ENCODE measurements around the gene NFIA.
A peak's percentile ranks its signal among the peaks of the same experiment; 100 is the strongest.

The NFIA gene

DNA sequence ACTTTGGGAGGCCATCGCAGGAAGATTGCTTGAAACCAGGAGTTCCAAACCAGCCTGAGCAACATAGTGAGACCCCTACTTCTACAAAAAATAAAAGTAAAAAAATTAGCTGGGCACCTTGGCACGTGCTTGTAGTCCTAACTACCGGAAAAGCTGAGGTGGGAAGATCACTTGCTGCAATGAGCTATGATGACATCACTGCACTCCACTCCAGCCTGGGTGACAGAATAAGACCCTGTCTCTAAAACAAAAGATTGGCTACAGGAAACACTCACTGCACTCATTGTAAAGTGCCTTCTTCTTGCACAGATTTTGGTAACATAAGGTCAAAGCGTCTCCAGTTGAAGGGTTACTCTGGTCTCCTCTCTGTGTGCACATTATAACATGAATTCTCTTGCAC lies 336.8 kb downstream of the NFIA start:
- DNase-seq, result no peak

DNA sequence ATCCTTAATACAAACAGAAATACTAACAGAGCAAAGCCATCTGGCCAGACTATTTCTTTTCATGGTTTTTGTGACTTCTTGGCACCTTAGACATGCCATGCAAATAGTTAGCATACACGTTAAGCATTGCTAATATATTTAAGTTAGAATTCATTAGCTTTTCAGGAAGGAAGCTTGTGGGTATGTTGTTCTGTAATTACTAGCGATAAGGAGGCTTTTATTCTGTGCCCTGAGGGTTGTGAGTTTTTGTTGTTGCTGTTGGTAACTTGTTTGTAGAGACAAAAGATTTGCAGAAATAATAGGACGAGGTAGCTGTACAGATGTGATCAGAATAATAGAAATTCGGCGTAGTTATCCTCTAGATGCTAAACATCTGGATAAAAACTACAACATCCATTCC lies 337.3 kb downstream of the NFIA start:
- DNase-seq, result no peak

DNA sequence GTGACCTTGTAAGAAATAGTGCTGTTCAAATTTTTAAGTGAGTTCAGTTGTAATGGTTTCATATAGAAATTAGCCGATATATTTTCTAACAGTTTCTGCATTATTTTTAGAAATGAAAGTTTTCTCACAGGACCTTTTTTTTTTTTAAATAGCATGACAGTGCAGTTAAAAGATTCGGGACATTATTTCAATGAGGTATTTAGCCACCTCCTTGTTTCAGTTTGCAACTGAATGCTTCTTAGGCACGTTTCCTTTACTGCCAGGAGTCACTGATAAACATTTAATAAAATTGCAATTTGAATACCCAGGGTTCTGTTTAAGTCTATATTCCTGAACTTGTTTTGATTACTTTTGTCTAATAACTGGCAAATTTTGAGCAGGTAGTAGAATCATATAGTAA lies 337.9 kb downstream of the NFIA start:
- DNase-seq, result no peak

DNA sequence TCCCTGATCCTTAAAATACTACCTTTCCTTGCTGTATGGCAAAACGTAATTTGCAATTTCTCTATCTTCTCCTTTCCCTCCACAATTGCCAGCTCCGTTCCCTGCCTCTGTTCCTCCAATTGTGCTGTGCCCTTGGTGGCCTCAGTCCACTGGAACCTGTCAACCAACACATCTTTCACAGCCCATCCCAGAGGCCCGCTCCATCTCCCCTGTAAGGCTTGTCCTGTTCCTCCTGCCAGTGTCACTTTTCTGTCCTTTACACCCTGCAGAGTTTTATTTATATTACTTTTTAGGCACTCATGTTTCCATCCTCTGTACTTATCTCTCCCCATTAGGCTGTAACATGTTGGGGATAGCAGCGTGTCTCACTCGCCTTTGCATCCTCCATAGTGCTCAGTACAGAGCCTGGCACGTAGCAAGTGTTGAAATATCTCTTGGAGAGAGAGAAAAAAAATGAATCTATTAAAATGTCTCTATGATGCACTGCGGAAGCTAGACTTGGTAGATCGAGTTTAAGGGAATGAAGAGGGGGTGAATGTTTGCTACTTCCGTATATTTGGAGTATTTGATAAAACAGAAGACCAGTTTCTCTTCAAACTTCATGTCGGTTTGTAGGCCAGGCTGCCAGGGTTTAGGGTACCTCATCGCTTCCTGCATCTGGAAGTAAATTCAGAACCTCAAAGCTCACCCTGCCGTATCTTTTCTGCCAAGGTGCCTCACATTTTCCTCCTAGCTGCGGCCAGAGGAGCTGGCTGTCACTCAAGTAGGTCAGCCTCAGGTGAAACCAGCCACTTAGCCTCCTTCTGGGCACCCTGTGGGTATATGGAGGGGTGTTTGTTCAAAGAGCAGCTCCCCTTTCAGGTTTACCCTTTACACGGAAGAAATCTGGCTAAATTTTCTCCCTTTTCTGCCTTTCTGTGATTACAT lies 338.8 kb downstream of the NFIA start:
- DNase-seq, result no peak

DNA sequence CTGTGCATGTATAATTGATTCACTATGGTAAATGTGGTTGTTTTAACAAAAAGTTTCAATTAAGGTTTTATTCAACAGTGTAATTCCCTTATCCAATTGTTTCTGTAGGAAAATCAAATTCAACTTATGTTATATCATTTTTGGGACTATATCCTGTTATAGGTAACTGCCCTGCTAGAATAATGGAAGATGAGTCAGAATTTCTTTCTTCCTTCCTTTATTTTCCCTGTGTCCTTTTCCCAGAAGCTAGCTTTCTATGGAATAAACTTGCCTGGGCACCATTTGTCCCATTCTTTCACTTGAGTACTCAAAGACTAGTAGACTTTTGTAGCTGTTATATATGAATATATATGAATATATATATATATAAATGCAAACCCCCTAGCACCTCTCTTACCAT lies 341.3 kb downstream of the NFIA start:
- DNase-seq, result no peak

DNA sequence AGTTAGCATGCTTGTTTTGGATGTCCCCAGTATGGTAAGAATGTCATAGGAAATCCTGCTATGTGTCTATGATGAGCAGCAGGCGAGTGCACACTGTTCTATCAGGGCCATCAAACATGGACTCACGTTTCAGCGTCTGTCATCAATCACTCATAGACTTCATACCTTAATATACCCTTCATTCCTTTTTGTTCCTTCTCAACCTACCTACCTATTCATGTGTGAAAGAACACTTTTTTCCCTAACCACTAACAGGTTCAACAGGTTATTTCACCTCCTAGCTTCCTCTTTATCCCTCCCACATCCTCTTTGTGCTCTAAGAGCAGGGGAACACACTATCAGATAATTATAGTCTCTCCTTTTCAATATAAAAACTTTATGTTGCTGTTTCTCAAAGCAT lies 342.0 kb downstream of the NFIA start:
- DNase-seq, result no peak

DNA sequence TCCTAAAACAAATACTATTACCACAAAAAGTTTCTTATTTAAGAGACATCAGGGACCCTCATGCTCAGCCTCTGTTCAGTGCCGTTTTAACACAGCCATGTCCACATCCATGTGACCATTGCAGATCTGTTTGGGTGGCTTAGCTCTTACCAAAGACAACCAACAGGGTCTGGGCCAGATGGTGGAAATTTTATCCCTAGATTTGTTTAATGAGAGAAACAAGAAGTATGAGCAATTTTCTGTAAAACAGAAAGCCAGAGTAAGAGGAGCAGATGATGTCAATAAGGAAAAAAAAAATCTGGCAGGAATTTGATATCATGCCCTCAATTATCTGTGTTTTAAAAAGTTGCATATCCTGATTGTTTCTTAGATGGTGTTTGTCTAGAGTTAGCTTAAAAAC lies 342.7 kb downstream of the NFIA start:
- DNase-seq, result peak; percentile 20

DNA sequence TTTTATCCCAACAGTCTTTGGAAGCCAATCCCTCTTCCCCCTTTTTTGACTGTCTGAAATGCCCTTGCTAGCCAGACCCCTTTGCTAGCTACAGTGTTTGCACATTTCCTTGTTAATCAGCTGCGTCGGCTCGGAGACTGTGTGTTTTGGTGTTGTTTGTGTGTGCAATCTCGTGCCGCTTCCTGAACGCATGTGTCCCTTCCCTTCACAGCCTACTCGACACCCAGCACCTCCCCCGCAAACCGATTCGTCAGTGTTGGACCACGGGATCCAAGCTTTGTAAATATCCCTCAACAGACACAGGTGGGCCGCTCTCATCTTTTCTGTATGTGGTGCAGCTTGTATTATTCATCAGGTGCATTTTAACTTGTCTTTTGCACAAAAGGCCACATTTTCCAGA lies 343.9 kb downstream of the NFIA start:
- DNase-seq, result no peak

DNA sequence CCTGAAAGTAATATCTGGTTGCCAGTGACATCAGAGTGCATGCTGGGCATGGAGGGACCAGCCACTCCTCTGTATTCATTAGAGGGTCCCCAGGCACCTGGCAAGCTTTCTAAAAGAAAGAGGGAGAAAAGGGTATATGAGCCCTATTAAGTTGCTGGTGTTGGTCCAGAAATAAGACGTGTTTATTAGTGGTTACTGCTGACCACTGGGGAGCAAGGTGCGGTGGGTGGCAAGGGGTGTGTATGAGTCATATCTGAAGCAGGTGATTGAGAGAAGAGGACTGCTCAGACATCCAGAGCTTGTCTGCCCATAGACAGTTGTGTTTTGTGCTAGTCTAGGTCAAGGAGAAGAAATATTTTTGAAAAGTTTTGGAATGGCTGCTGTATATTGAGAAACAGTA lies 344.5 kb downstream of the NFIA start:
- no peak for DNase-seq

DNA sequence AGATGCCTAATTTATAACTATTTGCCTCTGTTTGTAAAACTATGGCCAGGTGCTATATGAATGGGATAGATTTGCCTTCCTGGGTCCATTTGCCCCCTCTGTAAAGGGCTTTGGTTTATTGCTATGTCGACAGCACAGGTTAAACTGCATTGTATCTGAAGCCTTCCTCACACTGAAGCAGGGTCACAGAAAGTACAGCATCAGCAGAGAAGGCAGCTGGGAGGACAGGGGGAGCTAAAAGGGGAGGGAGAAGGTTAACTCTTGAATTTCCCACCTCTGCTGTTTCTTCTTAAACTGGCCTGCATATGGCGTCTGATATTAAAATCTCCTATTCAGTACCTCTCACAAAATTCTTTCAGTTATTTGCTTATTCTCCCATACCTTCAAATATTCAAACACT lies 345.1 kb downstream of the NFIA start:
- DNase-seq, result no peak

DNA sequence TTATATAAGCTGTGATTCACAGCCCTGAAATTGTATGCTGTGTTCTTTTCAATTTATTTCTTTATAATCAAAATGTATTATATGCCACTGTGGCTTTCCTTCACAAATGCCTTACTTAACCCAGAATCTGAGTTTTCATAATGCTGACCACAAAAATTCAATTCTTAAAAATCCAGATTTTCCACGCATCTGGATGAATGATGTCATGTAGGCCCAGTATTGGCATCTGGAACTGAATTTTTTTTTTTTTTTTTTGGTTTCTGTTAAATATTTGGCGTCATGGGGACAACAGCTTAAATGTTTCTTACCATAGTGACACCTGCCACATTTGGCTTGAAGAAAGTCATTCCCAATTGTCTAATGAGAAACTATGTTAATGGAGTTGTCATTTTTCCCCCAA lies 345.8 kb downstream of the NFIA start:
- no peak for DNase-seq

DNA sequence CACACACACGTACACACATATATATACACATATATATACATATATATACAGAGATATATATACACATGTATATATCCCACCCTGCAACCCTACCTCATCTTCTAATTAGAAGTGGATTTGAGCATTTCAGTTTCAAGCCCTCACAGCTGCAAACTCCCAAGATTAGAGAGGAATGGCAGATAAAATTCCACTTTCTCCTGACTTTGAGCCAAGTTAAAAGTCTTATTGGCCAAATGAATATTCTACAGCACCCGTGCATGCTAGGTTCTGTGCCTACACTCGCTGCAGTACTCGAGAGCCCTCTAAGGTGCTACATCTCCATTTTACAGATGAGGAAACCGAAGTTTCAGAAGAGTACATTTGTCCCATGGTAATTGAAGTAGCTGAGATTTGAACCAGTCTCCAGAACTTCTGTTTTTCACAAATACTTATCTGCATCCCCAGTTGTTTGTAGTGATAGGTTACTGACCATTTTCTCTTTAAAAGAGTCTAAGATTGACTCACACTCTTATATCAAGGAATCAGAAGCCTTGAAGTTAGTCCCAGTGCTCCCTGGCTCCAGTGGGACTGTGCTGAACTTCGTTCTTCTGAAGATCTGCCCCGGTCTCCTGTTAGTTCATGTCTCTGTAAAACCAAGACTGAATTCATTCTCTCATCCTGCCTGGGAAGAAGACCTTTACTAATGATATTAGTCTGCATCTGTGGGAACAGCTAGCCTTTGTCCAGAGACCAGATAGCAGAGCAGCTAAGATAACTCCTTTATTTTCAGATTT lies 350.4 kb downstream of the NFIA start:
- no peak for DNase-seq

DNA sequence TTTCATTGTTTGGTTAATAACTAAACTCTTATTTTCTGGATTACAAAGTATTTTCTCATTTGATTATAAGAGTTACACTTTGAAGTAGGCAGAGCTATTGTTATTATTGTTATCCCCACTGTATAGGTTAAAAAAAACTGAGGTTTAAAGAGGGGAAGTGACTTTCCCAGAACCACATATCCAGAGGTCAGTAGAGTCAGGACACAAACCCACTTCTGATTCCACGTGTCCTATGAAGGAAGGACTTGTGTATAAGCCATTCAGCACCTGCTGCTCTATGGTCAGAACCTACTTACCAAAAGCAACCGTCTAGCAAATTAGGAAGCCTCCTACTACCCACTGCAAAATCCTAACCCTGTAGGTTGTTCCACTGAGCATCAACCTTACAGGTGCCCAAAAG lies 351.3 kb downstream of the NFIA start:
- DNase-seq, result no peak

DNA sequence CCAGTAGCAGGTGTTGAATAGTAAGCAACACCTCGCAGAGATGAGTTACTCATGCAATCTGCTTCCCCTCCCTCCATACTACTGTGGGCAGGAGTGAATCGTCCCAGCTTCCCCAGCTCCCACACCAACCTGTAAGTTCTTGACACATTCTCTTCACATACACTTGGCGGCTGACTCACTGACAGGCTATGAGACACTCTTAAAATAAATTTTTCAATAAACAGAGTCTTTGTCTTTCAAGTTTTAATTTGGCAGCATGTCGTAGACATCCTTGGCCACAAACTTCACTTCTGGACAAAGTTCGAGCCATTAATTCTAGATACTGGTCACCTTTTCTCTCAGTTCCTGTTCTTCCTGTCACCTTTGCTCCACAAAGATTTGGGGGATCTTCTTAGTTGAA lies 351.9 kb downstream of the NFIA start:
- DNase-seq, result no peak

DNA sequence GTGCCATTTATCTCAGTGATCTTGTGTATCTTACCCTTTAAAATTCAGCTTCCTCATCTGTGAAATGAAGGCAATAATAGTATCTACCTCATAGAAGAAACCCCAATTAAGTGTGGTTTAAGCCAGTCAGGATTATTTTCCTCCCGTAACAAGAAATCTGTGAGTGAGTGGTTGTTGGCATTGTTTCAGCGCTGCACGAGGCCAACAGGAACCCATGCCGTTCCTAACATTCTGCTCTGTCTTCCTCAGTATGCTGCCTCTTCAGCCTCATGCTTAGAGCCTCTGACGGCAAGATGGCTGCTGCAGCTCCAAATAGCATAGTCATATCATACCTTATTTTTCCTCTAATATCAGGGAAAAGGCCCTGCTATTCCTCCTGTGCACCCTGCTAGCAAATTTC lies 352.9 kb downstream of the NFIA start:
- no peak for DNase-seq

DNA sequence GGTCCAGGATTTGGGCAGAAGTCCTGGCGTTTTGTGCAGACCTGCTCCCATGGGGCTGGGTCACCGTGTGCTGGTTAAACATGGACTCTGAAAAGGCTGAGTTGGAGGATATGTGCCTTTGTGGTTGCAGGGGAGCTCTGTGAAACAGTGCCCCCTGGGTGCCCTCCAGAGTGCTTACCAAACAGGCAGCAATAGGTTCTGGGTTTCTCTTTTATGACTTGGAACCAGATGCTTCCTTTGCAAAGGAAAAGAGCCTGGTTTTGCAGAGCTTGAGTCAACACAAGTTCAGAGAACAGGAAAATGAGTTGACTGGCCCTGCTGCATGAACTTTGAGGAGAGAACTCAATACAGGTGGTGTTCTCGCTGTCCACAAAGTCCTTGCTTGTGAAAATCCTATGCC lies 353.7 kb downstream of the NFIA start:
- no peak for DNase-seq

DNA sequence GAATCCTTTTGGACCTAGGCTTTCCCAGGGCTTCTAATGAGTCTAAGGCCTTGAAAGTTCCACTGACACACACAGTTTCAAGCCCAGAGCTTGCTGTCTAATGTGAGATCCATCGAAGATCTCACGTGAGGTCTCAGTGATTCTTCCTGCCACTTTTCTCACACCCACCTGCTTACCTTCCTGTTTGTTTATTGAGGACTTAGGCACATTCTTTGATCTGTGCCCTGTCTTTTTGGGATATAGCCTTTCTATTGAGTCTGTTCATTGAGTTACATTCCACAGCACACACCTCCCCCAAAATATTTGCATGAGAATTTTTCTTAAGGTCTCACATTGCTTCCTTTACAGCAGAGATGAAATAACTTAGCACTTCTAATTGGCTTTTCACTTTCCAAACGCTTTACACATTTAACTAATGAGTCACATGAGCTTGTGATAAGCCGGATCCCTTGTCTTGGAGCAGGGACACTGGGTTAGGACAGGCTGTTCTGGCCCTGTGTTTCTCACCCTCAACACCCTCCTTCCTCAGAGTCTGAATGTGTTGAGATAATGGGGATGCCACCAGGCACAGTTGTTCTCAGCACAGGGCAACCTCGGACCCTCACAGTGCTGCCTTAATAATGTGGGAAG lies 354.2 kb downstream of the NFIA start:
- no peak for DNase-seq

DNA sequence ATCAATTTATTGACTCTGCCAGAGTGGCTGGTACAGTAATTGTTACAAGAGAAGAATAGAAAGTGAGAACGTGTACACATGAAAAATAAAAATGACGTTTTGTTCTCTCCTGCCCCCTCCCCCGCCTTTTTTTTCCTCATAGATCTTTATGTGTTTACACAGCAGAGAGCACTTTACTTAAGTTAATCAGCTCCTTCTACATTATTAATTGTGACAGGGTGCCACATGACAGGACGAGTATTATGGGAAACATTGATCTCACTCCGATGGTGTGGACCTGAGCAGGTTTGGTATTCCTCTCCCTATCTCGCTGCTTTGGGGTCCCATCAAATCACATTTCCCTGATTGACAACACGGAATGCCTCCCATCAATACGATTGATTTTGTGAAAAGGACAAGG lies 356.9 kb downstream of the NFIA start:
- DNase-seq, result no peak

DNA sequence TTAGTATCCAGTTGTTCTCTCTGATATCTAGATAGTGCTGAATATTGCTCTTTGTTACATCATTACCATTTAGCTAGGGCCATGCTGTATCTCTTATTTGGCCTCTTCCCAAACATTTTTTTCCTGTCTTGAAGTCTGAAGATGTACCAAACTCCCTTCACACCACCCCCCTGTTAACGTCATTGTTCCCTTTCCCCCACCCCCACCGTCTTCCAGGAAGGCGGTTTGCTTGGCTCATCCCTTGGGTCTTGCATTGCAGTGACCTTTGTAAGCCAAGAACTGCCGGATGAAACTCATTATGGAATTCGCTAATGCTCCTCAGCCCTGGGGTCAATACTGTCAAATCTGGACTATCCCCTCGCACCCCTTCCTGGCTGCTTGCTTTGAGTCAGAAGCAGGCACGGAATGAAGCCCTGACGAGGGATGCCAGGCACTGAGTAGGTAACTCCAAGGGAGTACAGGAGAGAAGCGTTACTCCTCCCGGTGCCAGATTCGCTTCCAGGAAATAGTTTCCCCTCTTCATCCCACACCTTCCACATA lies 359.4 kb downstream of the NFIA start:
- no peak for DNase-seq

DNA sequence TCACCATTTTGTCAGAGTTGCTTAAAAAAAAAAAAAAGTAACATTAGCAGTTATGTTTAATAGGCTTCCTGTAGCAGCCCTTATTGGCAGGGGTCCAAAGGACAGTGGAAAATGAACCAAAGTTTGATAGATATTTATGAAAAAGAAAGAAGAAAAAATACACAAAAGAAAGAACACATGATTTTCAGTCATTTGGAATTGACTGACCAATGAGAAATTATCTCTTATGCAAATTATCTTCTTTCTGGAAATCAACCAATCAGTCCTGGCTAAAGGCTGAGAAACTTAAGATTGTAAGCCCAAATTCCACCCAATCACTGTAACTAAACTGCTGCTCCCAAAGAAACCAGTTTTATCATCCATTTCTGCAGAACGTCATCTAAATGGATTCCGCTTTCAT lies 360.2 kb downstream of the NFIA start:
- no peak for DNase-seq

DNA sequence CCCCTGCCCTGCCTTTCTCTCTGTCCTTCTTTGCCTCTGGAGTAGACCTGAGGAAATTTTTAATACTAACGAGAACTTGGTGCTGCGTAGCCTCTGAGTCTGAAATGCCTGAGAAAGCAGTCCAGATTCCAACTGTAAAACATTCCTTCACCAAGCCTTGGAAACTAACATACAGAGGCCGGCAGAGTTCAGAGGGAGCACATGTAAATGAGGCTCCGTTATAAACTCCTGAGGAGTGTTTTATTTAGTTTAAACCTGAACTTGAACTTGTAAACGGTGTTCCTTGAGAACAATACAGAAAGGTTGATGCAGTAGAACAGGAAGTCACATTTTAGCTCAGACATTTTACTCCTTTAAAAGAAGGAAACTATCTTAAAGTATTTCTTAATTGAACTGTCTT lies 361.9 kb downstream of the NFIA start:
- no peak for DNase-seq

DNA sequence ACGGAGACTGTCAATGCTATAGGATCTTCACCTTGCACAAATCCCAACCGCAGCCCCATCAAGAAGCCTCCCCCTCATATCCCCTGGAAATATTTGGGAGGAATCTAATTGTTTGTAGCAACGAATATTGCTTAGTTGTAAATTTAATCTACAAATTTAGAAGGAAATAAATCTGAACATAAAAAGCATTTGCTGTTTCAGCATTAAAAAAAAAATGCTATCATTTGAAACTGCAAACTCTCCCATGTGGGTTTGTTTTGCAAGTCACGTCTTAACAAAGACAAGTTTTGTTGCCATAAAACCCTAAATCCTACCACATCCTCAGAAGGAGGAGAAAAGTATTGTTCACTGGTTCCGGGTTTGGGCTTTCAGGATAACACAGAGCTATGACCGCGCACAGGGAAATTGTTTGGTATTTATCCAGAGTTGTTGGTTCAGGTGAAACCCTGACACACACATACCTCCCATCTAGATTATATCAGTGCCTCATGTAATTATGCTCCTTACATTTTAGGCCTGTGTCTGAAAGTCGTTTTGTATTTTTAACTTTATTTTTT lies 363.0 kb downstream of the NFIA start:
- DNase-seq, result no peak

DNA sequence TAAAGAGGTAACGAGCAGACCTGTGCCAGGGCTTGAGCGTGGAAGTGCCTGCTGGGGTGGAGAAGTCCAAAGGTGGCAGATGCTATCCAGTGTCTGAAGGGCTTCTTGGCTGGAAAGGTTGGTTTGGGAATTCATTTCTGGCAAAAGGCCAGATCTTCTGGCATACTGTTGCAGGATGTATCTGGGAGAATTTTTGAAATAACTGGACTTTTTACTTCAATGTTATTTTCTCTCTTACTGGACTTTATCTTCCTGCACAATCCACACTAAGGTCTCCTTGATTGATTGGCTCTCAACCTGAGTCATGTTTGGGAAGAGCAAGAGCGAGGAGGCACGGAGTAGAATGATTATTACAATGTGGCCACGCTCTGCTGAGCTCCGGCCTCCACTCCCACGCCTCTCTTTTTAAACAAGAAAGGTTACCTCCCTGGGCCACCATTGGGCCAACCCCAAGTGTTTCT lies 364.2 kb downstream of the NFIA start:
- DNase-seq, result no peak

Data from DMS 273 treated with DMSO at 0.1 percent for 48 hours (cell line).